Inferior parietal cortex (tissue), 1 donor: Measurements from ENCODE around the gene TFPI2.

ENCODE experiments used
- DNase-seq: peaks from one replicate; pipeline ENCODE4 v3.0.0-alpha.2; 2016; ENCODE audit errors: extremely low spot score

The TFPI2 gene

DNA sequence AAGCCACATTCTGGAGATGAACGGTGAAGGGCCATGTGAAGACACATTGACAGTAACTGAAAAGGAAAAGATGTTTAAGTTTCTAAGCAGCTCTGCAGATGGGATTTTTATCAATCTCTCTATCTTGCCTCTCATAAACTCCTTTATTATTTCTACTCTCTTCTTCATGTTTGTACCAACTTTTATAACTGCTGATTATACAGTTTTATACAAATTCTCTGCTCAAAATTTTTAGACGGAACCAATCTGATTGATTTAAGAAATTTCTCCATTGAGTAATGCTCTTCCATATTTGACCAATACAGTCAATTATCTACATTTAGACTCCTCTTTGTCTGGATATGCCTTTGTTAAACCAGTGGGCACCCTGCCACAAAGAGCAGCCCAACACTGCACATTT, 31.7 kb downstream of the TFPI2 start:
- DNase-seq, result no peak

DNA sequence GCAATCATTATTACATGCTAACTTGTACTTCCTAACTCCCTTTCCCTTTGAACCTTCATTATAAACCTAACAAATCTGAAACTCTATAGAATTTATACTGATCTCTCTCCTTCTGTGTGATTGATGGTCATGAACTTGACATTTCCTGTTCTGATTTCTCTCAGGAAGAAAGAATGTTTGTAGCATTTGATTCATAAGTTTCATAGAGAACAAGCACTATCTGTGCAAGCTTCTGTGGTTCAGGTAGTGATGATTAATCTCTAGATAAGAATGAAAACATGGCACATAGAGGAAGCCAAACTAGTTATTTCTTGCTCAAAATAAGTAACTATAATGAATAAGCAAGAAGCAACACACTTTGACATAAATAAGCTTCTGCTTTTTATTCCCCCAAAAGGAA, 34.2 kb downstream of the TFPI2 start:
- DNase-seq, result no peak

DNA sequence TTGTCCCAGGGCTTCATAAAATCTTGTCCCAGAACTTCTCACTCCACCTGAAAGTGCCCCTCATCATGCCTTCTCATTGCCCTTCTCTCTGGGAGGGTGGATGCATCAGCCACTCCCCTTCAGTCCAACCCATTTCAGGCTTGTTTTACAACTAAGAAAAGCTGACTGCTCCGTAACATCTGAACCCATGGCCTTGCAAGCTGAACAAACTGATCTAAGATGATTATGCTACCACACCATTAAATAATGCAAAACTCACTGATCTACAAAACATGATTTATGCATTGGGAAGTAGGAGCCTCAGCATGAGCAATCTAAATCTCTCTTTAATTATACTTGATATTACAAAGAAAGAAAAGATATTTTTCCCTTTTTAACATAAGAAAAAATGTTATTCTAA, 34.8 kb downstream of the TFPI2 start:
- DNase-seq, result no peak

DNA sequence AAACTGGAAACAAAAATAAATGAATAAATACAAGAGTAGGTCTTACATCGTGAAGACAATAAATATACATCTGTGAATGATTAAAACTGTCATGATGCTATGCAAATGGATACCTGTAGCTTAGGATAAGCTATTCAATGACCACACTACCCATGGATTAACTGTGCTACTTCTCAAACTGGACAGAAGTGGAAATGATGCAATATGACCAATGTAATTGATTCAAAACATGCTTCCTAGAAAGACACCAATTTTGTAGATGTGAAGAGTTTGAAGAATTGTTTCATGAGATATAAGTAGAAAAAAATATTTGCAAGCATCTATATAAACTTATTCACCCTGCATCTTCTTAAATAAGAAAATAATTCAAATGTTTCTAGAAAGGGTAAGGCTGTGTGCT, 36.1 kb downstream of the TFPI2 start:
- no peak for DNase-seq

DNA sequence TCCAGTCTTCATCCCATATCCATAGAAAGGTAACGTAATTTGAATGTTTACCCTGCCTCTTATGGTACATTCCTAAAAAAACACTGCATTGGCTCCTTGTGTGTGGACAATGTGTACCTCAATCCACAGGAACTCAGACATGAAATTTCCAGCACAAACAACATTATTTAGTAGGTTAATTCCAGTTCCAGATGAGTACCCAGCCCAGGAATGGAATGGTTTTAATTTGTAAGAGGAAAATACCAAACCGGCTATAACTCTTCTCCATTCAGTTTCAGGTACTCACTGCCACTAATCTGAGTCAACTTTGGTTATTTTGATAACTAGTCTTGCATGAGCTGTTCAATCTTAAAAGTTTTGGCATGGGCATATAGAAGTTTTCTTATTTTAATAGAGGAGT, 39.0 kb downstream of the TFPI2 start:
- DNase-seq, result no peak

DNA sequence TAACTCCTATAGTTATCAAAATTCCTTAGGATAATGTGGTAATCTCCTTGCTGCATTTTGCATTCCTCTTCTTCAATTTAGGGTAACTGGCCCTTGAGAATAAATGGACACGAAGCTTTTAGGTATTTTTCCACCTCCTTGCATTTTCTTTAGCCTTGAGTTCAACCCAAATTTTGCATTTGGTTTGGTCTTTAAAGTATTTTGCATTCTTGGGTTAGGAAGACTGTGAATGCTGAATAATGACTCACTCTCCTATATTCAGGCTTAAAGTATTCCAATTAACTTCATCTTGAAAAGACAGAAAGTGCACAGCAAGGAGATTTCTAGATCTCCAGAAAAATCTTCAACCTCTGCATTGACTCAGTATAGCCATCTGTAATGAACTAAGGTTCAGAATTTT, 47.3 kb downstream of the TFPI2 start:
- DNase-seq, result no peak

DNA sequence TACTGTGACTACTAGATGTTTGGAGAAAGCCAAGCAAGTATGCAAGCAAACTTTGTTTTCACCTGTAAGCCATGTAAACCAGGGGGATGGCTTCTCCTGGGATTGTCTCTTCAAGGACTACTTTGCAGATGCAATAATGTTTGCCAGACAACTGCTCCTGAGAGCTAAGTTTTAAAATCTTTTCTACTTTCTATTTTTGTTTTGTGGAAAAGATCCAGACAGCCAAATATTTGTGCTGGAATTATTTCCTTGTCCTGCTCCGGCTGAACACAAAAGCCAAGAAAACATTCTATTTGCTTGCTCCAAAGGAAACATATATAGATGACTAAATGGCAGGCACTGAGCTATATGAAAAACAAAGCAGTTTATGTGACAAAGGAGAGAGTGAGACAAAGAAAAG, 51.6 kb downstream of the TFPI2 start:
- DNase-seq, result no peak

DNA sequence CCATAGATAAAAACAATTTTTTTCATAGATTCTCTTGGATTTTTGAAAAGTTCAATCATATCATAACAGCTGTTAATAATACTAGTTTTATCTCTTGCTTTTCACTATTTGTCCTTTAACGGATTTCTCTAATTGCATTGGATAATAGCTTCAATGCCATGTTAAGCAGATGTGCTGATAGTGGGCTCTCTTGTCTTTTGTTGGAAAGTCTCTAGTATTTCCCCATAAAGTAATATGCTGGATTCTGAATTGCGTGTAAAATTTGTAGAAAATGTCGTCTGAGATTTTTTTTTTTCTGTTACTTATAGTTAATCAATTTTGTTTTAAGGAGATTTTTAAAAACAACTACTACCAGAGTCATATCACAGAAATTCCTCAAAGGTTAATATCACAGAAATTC, 53.3 kb downstream of the TFPI2 start:
- no peak for DNase-seq

DNA sequence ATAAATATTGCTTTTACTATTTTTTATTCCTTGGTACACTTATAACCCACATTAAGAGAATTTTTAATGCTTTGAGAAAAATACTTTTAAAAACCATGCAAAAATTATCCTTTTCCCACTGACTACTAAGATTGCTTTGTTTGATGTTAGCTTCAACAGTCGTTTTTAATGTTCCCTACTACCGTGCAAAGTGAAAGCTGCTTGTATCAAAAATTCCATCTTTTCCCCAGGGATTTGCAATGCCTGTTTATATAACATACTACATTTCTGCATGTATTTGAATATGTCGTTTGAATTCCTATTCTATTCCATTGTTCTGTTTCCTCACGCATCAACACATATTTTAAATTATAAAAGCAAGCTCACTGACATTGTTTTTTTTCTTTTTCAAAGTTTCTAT, 54.4 kb downstream of the TFPI2 start:
- no peak for DNase-seq

DNA sequence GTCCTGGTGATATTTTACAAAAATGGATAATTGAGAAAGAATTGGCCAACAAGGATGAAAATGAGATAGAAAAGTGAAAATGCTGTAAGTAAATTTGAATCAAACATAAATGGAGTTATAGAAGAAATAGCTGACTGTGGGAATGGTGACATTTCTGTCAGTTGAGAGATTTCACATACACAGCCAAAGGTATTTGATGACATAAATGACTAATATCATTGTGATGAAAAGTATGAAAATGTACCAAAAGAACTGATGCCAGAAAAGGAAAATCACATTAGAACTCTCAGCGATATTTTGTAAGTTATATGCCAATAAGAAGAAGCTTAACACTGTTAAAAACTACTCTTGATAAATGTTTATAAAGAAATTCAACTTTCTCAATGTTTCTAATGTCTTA, 54.9 kb downstream of the TFPI2 start:
- DNase-seq, result no peak
